KMS-11 (cell line): Measurements from ENCODE around the gene NTRK2.

ENCODE experiments used
- H2AFZ ChIP-seq: fragments of 200-600 bp; sonication (generic); 2 replicates; pipeline ENCODE4 v1.6.1; 2016; ENCODE audit warnings: antibody characterized with exemption, mixed run types, low read depth
- H3K27ac ChIP-seq: fragments of 200-600 bp; sonication (generic); 2 replicates; pipeline ENCODE4 v1.6.1; 2016; ENCODE audit warnings: mild to moderate bottlenecking, mixed run types
- H3K27me3 ChIP-seq: fragments of 200-600 bp; sonication (generic); 2 replicates; pipeline ENCODE4 v1.6.1; 2017; ENCODE audit warnings: mild to moderate bottlenecking, low read depth, mixed run types, moderate library complexity; ENCODE audit not compliant: insufficient read depth
- H3K36me3 ChIP-seq: fragments of 200-600 bp; sonication (generic); 2 replicates; pipeline ENCODE4 v1.6.1; 2017; ENCODE audit warnings: mild to moderate bottlenecking, mixed run types; ENCODE audit not compliant: insufficient read depth
- H3K4me1 ChIP-seq: fragments of 200-600 bp; sonication (generic); 2 replicates; pipeline ENCODE4 v1.6.1; 2016; ENCODE audit warnings: mild to moderate bottlenecking, low read depth, mixed run types; ENCODE audit not compliant: poor library complexity, severe bottlenecking
- H3K4me2 ChIP-seq: fragments of 200-600 bp; sonication (generic); 2 replicates; pipeline ENCODE4 v1.7.0; 2016; ENCODE audit warnings: mild to moderate bottlenecking, mixed run types
- H3K4me3 ChIP-seq: fragments of 200-600 bp; sonication (generic); IDR thresholded peaks from 2 replicates; pipeline ENCODE4 v1.6.1; 2017; ENCODE audit warnings: low read depth, low read length, mixed read lengths; ENCODE audit not compliant: insufficient read depth
- H3K79me2 ChIP-seq: fragments of 200-600 bp; sonication (generic); 2 replicates; pipeline ENCODE4 v1.6.1; 2016; ENCODE audit warnings: low read depth, mixed run types; ENCODE audit not compliant: insufficient read depth
- H3K9ac ChIP-seq: fragments of 200-600 bp; sonication (generic); 2 replicates; pipeline ENCODE4 v1.6.1; 2016; ENCODE audit warnings: mild to moderate bottlenecking, mixed run types
- H4K20me1 ChIP-seq: fragments of 200-600 bp; sonication (generic); 2 replicates; pipeline ENCODE4 v1.6.1; 2016; ENCODE audit warnings: mild to moderate bottlenecking, mixed run types; ENCODE audit not compliant: insufficient read depth
- TF ChIP-seq, protein P1 (sequence below): fragments of 200-600 bp; sonication (generic); conservative IDR thresholded peaks from 2 replicates; pipeline ENCODE4 v1.6.1; 2017; ENCODE audit warnings: low read depth, mild to moderate bottlenecking, antibody characterized with exemption, low read length, moderate library complexity, mixed read lengths

Gene NTRK2

GRCh38 chr9:84953797-84954705, 284.5 kb downstream of the NTRK2 start:
- TF ChIP-seq, protein P1, sequence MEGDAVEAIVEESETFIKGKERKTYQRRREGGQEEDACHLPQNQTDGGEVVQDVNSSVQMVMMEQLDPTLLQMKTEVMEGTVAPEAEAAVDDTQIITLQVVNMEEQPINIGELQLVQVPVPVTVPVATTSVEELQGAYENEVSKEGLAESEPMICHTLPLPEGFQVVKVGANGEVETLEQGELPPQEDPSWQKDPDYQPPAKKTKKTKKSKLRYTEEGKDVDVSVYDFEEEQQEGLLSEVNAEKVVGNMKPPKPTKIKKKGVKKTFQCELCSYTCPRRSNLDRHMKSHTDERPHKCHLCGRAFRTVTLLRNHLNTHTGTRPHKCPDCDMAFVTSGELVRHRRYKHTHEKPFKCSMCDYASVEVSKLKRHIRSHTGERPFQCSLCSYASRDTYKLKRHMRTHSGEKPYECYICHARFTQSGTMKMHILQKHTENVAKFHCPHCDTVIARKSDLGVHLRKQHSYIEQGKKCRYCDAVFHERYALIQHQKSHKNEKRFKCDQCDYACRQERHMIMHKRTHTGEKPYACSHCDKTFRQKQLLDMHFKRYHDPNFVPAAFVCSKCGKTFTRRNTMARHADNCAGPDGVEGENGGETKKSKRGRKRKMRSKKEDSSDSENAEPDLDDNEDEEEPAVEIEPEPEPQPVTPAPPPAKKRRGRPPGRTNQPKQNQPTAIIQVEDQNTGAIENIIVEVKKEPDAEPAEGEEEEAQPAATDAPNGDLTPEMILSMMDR = peak; percentile 96
- H3K9ac ChIP-seq = no peak overlapping the region
- H3K79me2 ChIP-seq = no peaks in the 10 kb centered on the region
- no peaks in the 10 kb centered on the region for H3K36me3 ChIP-seq
- no peaks in the 10 kb centered on the region for H3K27me3 ChIP-seq
- peak overlapping the region; percentile 11; the same call in 1 of the 2 replicates for H3K4me2 ChIP-seq
- no peaks in the 10 kb centered on the region for H3K4me1 ChIP-seq
- H3K4me3 ChIP-seq = no peak overlapping the region
- no peaks in the 10 kb centered on the region for H4K20me1 ChIP-seq
- peak overlapping the region; percentile 32 for H2AFZ ChIP-seq
- no peak overlapping the region for H3K27ac ChIP-seq

GRCh38 chr9:84955155-84955554, 285.6 kb downstream of the NTRK2 start:
- Histone ChIP-seq H4K20me1 (no peaks in the 10 kb centered on the region), H3K4me2 (no peak overlapping the region), H2AFZ (no peak overlapping the region), H3K4me1 (no peaks in the 10 kb centered on the region), H3K4me3 (no peak overlapping the region), H3K27ac (no peak overlapping the region), H3K27me3 (no peaks in the 10 kb centered on the region), H3K36me3 (no peaks in the 10 kb centered on the region), H3K79me2 (no peaks in the 10 kb centered on the region), H3K9ac (no peak overlapping the region)
- TF ChIP-seq, protein P1 = no peak

DNA sequence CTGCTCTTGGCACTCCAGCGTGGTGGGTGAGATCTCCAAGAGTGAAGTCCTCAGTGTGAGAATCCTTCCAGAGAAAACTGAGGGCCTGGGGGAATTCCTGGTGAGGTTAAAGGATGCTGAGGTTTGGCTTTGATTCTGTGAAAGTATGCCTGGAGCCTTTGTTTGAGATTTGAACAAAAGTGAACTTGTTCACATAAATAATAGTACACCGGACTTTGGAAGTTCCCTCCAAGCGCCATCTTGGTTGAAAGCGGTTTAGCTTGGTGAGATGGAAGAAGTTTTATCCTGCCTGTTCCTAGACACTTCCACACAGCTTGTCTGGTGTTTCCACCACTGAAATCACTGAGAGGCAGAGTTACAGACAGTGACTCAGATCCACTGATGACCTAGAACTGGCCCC, 286.4 kb downstream of the NTRK2 start:
- H3K79me2 ChIP-seq = no peaks in the 10 kb centered on the region
- H3K9ac ChIP-seq = no peak overlapping the region
- H3K4me2 ChIP-seq = no peak overlapping the region
- H2AFZ ChIP-seq = no peak overlapping the region
- TF ChIP-seq, protein P1 = no peak
- no peaks in the 10 kb centered on the region for H3K4me1 ChIP-seq
- H4K20me1 ChIP-seq = no peaks in the 10 kb centered on the region
- no peak overlapping the region for H3K4me3 ChIP-seq
- no peaks in the 10 kb centered on the region for H3K27me3 ChIP-seq
- H3K27ac ChIP-seq = no peak overlapping the region
- H3K36me3 ChIP-seq = no peaks in the 10 kb centered on the region

DNA sequence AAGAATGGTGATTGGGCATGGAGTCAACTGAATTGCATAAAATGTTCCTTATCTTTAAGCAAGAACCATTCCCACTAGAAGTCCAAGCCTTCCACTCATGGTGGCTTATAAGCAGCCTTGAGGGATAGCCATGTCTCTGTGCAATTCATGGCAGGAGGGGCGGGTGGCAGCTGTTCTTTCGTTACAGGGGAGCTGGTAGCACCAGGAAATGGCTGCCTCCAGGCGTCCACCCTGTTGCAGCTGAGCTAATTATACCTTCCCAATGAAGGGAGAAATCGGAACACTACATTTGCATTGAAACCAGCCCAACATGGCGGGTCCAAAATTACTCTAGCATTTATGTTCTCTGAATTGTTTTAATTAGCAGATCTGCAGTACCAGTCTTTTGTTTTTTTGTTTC, 289.8 kb downstream of the NTRK2 start:
- no peaks in the 10 kb centered on the region for H3K27me3 ChIP-seq
- H4K20me1 ChIP-seq = no peaks in the 10 kb centered on the region
- no peak overlapping the region for H3K4me2 ChIP-seq
- H3K79me2 ChIP-seq = no peaks in the 10 kb centered on the region
- no peaks in the 10 kb centered on the region for H3K36me3 ChIP-seq
- no peak overlapping the region for H3K4me3 ChIP-seq
- H2AFZ ChIP-seq = no peak overlapping the region
- TF ChIP-seq, protein P1 = no peak
- H3K4me1 ChIP-seq = no peaks in the 10 kb centered on the region
- H3K9ac ChIP-seq = no peak overlapping the region
- H3K27ac ChIP-seq = no peak overlapping the region
